ENCODE data around the gene ZNF35.

- TF ChIP-seq CTCF (IDR thresholded peaks at IDR 0.05; ENCODE audit: low read length) (no peak), EZH2 (IDR thresholded peaks at IDR 0.05; ENCODE audit: borderline replicate concordance, low read length) (no peak)
Measured at GRCh38 chr3:44647771-44648170, 761 bp upstream of the ZNF35 start.

Data from OCI-LY1 (cell line).